ENCODE measurements around the gene SLC8A3.

DNA sequence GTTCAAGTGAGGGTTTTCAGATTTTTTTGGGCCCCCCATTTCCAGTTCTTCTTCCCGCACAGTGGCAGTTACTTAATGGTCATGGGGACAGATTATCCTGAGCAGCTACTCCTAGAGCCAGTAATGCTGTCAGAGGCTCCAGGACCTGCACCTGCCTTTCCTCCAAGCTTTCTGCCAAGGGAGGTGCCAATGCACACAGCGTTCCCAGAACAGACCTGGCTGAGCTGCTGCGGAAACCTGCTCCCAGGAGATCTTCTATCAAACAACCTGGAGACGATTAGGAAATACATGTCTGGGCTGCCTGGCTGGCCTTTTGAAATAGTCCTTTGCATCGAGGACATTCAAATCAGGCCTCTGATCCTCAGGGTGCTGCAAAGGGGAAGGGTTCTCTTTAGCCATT, 120.9 kb downstream of the SLC8A3 start:
- TF ChIP-seq EP300 (IDR thresholded peaks at IDR 0.05) (no peak), POLR2A (IDR thresholded peaks at IDR 0.05) (no peak)
- TF ChIP-seq, protein P1, sequence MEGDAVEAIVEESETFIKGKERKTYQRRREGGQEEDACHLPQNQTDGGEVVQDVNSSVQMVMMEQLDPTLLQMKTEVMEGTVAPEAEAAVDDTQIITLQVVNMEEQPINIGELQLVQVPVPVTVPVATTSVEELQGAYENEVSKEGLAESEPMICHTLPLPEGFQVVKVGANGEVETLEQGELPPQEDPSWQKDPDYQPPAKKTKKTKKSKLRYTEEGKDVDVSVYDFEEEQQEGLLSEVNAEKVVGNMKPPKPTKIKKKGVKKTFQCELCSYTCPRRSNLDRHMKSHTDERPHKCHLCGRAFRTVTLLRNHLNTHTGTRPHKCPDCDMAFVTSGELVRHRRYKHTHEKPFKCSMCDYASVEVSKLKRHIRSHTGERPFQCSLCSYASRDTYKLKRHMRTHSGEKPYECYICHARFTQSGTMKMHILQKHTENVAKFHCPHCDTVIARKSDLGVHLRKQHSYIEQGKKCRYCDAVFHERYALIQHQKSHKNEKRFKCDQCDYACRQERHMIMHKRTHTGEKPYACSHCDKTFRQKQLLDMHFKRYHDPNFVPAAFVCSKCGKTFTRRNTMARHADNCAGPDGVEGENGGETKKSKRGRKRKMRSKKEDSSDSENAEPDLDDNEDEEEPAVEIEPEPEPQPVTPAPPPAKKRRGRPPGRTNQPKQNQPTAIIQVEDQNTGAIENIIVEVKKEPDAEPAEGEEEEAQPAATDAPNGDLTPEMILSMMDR (IDR thresholded peaks at IDR 0.05), result no peak
